GM10847 (cell line): ENCODE results near the gene RACK1.

Experiments used
- POLR2A ChIP-seq: IDR thresholded peaks from 2 replicates; pipeline ENCODE4 v1.6.1; 2011; ENCODE audit not compliant: insufficient read length; ENCODE audit errors: extremely low read depth

RACK1 gene

DNA sequence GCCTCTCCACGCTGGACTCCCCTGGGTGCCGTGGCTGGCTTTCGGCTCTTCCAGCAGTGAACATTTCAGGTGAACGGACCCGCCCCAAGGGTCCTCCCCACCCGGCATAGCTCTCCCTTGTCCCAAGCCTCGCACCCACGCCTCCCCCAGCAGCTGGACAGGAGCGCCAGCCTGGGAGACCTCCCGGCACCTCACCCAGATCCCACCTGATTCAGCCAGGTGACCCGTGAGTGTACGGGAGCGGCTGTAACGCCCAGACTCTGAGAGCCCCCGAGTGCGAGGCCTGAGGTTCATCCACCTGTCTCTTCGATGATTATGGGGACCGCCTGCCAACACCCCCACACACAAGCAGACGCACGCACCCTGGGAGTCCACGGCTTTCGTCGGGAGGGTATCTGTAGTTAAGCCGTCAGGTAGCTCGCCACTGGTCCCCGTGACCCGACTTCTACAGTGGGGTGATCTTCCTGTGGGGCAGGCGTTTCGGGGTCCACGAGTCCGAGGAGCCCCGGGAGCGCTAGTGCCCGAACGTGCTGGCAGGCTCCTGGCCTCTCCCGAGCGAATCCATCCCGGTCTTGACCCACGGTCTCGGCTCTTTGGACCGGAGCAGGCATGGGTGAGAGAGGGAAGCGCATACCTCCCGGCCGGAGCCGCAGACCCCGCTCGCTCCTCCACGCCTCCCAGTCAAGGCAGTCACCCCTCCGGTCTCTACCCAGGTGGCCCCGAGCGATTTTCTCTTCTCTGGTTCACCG lies 53.6 kb downstream of the RACK1 start:
- peak; percentile 15 for TF ChIP-seq POLR2A

DNA sequence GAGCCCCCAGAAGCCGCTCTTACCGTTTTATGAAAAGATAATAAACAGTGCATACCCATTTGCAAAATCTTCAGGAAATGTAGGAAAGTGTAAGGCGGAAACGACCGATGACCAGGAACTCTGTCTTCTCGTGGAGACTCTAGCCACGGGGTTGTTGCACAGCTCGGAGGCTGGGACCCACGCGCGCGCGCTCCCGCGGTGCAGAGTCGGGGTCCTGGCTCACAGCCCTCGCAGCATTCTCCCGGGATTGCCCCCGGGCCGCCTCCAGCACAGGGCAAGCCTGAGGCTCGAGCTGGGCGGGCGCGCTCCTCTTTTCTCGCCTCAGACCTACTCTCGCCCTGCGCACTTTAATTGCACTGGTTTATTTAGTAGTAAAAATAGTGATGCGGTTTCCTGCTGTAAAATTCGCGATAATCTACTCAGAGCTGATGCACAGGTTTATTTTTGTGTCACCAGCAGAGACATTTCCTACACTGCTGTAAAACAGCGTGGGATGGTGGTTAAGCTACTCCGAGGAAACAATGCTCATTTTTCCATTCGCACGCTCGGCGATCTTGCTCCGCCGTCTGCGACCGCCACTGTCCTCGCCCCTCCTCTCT lies 54.2 kb downstream of the RACK1 start:
- no peak for TF ChIP-seq POLR2A

DNA sequence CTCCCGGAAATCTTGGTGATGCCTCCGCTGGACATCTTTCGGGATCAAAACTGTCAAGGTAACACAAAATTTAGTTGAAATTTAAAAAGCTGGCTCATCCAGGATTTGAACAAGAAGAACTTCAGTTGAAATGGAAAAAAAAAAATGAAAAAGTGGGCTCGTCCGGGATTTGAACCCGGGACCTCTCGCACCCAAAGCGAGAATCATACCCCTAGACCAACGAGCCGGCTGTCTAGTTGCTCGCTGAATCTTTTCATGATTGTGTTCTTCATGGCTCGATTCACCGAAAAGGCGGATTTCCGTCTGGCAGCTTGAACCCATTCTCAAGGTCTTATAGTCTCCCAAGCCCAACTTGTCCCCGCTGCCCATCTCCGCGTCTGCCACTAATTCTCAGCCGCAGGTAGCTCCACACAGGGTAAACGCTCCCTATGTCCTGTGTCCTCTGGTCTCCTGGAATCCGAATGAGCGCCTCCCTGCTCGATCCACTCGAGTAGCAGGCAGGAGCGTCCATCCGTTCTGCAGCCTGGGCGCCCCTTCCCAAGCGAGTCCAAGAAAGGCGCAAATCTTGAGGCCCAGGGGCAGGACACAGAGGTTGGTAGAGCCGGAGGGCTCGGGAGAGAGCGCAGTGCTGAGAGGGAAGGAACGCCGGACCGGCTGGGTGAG lies 54.9 kb downstream of the RACK1 start:
- TF ChIP-seq POLR2A, result no peak

DNA sequence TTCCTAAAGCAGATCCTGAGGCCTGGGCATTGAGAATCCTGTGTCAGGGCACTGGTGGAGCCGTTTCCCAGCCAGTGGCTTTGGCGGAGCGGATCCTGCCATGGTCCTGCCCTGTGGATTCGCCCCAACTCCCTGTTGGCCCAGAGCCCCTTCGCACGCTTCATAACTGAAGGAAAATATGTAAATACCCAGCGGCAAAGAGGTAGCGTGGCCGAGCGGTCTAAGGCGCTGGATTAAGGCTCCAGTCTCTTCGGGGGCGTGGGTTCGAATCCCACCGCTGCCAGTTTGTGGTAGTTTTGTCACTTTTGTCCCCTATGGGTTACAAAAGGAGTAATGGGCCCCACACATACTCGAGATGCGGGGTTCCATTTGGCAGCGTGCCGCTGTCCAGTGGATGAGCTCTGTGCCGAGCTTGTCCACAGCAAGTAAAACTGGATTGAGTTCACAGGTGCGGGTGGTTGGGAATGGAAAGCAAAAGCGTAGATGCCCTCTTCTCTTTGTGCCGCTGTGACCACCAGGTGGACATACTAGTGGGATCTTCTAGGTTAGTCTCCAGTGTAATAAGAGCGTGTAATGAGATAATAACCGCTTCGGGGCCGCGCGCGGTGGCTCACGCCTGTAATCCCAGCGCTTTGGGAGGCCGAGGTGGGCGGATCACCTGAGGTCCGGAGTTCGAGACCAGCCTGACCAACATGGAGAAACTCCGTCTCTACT lies 56.0 kb downstream of the RACK1 start:
- no peak for TF ChIP-seq POLR2A

DNA sequence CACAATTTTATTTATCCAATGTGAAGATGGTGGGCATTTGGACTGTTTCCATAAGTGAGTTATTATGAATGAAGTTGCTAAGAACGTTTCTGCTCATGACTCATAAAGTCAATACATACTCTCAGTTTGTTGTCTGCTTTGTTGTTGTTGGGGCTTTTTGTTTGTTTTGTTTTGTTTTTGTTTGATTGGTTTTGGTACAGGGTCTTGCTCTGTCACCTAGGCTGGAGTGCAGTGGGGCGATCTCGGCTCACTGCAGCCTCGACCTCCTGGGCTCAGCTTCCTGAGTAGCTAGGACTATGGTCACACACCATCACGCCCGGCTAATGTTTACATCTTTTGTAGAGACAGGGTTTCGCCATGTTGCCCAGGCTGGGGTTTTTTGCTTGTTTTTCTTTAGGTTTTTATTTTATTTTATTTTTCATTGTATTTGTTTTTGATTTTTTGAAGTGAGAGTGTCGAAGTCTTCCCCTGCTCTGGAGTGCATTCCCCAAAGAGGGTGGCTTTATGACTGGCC lies 56.7 kb downstream of the RACK1 start:
- no peak for TF ChIP-seq POLR2A
